A673 (cell line): ENCODE results near the gene DARS1. TPM values are rescaled to one million over a fixed set of nuclear protein-coding genes. Genes with fewer than 3 reads are reported as not detected.

ENCODE experiments used
- BruUV-seq: library from RNA; stranded (reverse); fragments of 400-500 nt; replicated peaks from 2 replicates; lab custom pipeline; 2021; lab: Mats Ljungman, UMichigan
- CTCF ChIA-PET: fragments of 300-600 bp; sonication (Branson Sonifier 250); formaldehyde crosslinking; loops from one replicate; lab custom pipeline; 2022; ENCODE audit warnings: antibody characterized with exemption; lab: Charles Lee
- POLR2A ChIA-PET: fragments of 300-600 bp; sonication (Branson Sonifier 250); formaldehyde crosslinking; loops from one replicate; lab custom pipeline; 2022; ENCODE audit warnings: antibody characterized with exemption; ENCODE audit not compliant: low non-redundant PET; lab: Charles Lee
- DNase-seq: peaks from one replicate; pipeline ENCODE4 v3.0.0-alpha.2; 2015; ENCODE audit warnings: low spot score
- H3K27ac ChIP-seq: fragments of 200-600 bp; sonication (generic); 2 replicates; pipeline ENCODE4 v1.5.1; 2016; ENCODE audit warnings: mixed run types, low read depth, mild to moderate bottlenecking, mixed read lengths, antibody characterized with exemption, low read length; ENCODE audit not compliant: poor library complexity, severe bottlenecking
- H3K27me3 ChIP-seq: fragments of 200-600 bp; sonication (generic); replicated peaks from 2 replicates; pipeline ENCODE4 v1.6.1; 2017; ENCODE audit warnings: mixed run types, low read depth, mild to moderate bottlenecking, mixed read lengths, antibody characterized with exemption, low read length; ENCODE audit not compliant: insufficient read depth, poor library complexity
- H3K36me3 ChIP-seq: fragments of 200-600 bp; sonication (generic); 2 replicates; pipeline ENCODE4 v1.6.1; 2016; ENCODE audit warnings: mixed run types, mild to moderate bottlenecking, mixed read lengths, antibody characterized with exemption, low read length; ENCODE audit not compliant: insufficient read depth, poor library complexity, severe bottlenecking
- H3K4me1 ChIP-seq: fragments of 200-600 bp; sonication (generic); 2 replicates; pipeline ENCODE4 v1.6.1; 2017; ENCODE audit warnings: mixed run types, mild to moderate bottlenecking, mixed read lengths, antibody characterized with exemption, low read length; ENCODE audit not compliant: insufficient read depth, poor library complexity, severe bottlenecking
- H3K4me3 ChIP-seq: fragments of 200-600 bp; sonication (generic); 2 replicates; pipeline ENCODE4 v1.5.1; 2016; ENCODE audit warnings: low read depth, mixed run types, mild to moderate bottlenecking, mixed read lengths, low read length; ENCODE audit not compliant: poor library complexity, severe bottlenecking
- H3K9me3 ChIP-seq: fragments of 200-600 bp; sonication (generic); 2 replicates; pipeline ENCODE4 v1.6.1; 2016; ENCODE audit warnings: mixed run types, low read depth, mild to moderate bottlenecking, mixed read lengths, antibody characterized with exemption, low read length; ENCODE audit not compliant: poor library complexity, severe bottlenecking
- CTCF ChIP-seq: fragments of 300-800, 200-600 bp; sonication (generic); conservative IDR thresholded peaks from 2 replicates; pipeline ENCODE4 v1.5.1; 2017; ENCODE audit warnings: low read depth, mild to moderate bottlenecking, antibody characterized with exemption, low read length, moderate library complexity, mixed read lengths
- EZH2 ChIP-seq: fragments of 200-600 bp; sonication (generic); IDR thresholded peaks from 2 replicates; pipeline ENCODE4 v1.6.1; 2017; ENCODE audit warnings: borderline replicate concordance, low read depth, mild to moderate bottlenecking, mixed read lengths, antibody characterized with exemption, low read length; ENCODE audit not compliant: poor library complexity, severe bottlenecking
- intact Hi-C: fragments of 100-400 bp; cut with micrococcal nuclease; formaldehyde crosslinking; loops from one replicate; pipeline ENCODE4 v1.10.0; 2022; ENCODE audit not compliant: unreplicated experiment
- total RNA-seq: library from RNA; stranded (reverse); gene quantifications from 2 replicates; pipeline ENCODE4 v1.2.3, GENCODE V29; 2021

Gene DARS1
- total RNA-seq, 1 experiment from 2014 or later = 63.6 TPM

- POLR2A ChIA-PET = no interaction called here
- Histone ChIP-seq H3K9me3 (no peaks in the 10 kb centered on the region), H3K4me3 (no peak overlapping the region), H3K27me3 (no peaks in the 10 kb centered on the region), H3K36me3 (no peaks in the 10 kb centered on the region), H3K27ac (no peak overlapping the region), H3K4me1 (no peaks in the 10 kb centered on the region)
- intact Hi-C loops = no loop called here
- TF ChIP-seq EZH2 (no peak), CTCF (no peak)
- CTCF ChIA-PET = no interaction called here
- BruUV-seq = no TSS peak
- DNase-seq = no peak
Observed at GRCh38 chr2:136023416-136023815, 38.0 kb upstream of the DARS1 start.

- H3K27ac ChIP-seq = no peak overlapping the region
- H3K9me3 ChIP-seq = no peaks in the 10 kb centered on the region
- no peak for DNase-seq
- no peaks in the 10 kb centered on the region for H3K27me3 ChIP-seq
- no peak for TF ChIP-seq EZH2
- no peak for TF ChIP-seq CTCF
- no peak overlapping the region for H3K4me3 ChIP-seq
- intact Hi-C loops = no loop called here
- no TSS peak for BruUV-seq
- CTCF ChIA-PET = no interaction called here
- POLR2A ChIA-PET = no interaction called here
- H3K36me3 ChIP-seq = no peaks in the 10 kb centered on the region
- no peaks in the 10 kb centered on the region for H3K4me1 ChIP-seq
Observed at GRCh38 chr2:136022396-136023146, 37.1 kb upstream of the DARS1 start.

GRCh38 chr2:136021976-136022375 lies 36.5 kb upstream of the DARS1 start:
- Histone ChIP-seq H3K36me3 (no peaks in the 10 kb centered on the region), H3K9me3 (no peaks in the 10 kb centered on the region), H3K27me3 (no peaks in the 10 kb centered on the region), H3K4me1 (no peaks in the 10 kb centered on the region), H3K4me3 (no peak overlapping the region), H3K27ac (no peak overlapping the region)
- CTCF ChIA-PET = no interaction called here
- POLR2A ChIA-PET = no interaction called here
- BruUV-seq = no TSS peak
- TF ChIP-seq CTCF (no peak), EZH2 (no peak)
- intact Hi-C loops = no loop called here
- DNase-seq = no peak
